Stimulated activated CD4-positive, alpha-beta T cell treated with anti-CD3 and anti-CD28 coated beads, Interleukin-1b, Interleukin-23, amount 100 ng/mL, for 1 hour (primary cell): ENCODE results near the gene ZFP92.

Source experiments
- DNase-seq, 2 donors: peaks; one replicate each; pipeline ENCODE4 v3.0.0-alpha.2; 2020; ENCODE audit warnings: low read depth in 2 of 2

ZFP92 gene

GRCh38 chrX:153408871-153409351, 2.4 kb upstream of the ZFP92 start:
- no peak for DNase-seq

DNA sequence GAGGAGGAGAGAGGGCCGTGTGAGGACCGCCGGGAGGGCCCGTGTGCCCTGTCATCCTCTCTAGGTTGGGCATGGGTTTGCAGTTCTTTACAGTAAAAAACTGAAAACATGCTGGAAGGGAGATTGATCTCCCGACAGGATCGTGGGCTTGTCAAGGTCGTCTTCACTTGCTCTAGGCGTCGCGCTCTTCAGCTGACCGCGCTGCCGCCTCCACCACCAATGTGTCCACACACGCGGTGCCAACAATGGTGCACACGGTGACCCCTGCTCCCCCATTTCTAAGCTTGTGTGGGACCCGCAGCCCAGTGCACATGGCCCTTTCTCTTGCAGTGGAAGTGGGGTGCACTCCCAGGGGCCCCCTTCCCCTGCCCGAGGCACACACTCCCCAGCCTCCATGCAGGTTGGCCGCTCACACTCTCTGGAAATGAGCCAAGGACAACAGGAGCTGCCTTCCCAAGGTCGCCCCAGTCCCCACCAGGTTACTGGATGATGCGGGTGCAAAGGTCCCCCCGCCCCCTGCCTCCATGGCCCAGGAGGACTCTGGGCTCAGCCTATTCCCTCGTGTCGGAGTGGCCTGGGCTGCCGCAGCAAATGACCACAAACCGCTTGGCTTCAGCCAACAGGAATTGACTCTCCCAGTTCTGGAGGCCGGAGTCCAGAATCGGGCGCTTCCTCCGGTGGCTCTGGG, 1.7 kb upstream of the ZFP92 start:
- no peak for DNase-seq

DNA sequence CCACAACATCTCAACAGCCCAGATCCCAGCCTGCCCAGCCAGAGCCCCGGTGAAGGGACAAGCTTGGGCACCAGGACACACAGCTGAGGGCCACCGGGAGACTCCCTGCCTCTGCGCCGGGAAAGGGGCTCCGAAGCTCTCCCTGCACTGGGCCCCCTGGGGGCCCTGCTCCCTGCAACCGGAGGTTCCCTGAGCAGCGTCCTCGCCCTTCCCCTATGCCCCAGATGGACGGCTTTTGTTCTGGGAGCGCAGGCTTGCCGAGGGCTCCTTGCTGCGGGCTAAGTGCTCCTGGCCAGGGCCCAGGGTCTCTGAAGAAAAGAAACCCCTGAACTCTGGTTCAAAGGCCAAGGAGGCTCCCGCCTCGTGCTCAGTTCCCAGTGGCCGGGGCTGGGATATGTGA, 899 bp upstream of the ZFP92 start:
- no peak for DNase-seq

DNA sequence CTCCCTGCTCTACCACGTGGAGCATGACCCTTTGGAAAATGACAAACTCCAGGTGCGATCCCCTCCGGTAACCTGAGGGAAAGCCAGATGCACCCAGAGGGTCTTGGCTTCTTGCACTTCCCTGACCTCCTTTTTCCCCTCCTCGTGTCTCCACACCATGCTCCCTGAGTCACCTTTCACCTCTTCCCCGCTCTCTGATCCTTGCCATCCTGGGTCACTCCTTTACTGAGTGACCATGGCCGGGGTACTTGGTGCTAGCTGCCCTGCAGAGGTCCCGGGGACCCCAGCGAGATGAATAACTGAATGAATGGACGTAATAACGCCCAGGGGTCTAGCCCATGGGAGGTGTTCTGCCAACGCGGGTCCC, 401 bp upstream of the ZFP92 start:
- DNase-seq: no peak

DNA sequence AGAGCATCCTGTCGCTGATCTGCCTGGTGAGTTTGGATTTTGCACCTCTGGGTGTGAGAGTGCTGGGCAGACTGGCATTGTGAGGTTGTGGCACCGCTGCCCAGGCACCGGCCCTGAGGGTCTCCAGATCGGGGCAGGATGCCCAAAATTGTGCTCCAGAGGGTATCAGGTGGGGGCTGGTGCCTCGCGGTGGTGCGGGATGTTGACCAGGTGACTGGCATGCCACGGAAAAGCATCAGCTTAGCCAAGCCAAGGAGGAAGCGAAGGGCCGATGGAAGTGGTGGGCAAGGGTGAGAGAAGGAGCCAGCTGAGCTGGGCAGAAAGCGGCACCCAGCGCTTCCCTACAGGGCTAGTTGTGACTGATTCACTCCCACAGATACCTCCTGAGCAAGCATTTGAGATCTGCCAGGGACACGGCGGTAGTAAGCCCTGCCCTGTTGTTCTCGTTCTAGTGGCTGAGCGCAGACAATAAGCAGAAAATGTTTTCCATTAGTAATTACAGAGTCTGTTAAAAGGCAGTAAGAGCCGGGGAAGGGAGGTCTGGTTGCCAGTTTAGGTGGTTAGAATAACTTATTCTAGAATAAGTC, 809 bp downstream of the ZFP92 start:
- no peak for DNase-seq

DNA sequence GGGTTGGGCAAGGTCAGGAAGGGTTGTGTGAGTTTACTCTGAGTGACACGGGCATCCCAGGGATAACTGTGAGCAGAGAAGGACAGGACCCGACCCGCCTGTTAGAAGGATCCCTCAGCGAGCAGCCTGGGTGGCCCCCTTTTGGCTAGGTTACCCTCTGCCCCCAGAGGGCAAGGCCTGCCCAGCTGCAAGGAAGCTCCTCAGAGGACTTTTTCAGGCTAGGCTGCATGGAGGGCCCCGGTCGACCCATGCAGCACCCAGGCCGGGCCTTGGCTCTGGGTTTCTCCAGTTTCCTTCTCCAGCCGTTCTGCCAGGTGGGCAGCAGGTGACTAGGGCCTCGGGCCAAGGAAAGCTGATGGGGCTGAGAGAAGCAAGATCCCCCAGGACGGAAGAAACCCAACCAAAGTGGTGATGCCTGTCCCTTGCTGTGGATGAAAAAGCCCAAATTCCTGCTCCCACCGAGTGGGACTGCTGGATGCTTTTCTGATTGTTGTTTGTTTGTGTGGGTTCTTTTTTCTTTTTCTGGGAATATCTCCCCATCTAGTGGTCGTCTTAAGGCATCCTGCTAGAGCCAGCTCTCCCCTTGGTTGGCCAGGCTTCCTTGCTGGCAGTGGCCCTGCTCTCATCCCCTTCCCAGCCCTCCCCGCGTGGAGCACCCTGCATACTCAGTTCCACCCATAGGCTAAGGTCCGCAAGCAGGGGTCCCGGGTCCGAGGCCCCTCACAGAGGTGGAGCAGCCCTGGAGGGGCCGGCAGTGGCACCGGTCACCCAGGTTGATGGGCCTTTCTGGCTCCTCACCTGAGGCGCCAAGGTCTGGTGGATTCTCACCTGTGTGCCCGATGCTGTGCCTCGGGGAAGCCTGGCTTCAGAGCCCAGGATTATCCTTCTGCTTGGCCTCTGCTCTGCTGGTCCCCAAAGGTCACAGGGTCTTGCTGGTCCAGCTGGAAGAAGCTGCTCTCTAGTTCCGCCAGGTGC, 1.8 kb downstream of the ZFP92 start:
- no peak for DNase-seq

DNA sequence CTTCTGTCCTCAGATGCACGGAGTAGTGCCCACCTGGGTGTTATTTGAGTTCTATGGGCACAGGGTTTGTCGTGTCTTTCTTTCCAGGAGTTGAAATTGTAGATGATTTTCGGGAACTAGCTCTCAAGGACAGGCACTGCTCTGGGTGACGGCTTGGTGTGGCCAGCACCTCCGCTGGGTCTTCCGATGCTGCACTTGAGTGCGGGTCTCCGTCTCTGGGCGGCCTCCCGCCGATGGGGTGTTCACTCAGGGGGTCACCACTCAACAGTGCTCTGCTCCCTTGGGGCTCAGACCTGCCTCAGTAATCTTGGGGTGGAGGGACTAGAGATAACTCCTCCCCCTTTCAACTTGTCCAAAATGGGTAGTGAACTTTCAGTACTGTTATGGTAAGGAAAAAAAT, 2.5 kb downstream of the ZFP92 start:
- DNase-seq: no peak

DNA sequence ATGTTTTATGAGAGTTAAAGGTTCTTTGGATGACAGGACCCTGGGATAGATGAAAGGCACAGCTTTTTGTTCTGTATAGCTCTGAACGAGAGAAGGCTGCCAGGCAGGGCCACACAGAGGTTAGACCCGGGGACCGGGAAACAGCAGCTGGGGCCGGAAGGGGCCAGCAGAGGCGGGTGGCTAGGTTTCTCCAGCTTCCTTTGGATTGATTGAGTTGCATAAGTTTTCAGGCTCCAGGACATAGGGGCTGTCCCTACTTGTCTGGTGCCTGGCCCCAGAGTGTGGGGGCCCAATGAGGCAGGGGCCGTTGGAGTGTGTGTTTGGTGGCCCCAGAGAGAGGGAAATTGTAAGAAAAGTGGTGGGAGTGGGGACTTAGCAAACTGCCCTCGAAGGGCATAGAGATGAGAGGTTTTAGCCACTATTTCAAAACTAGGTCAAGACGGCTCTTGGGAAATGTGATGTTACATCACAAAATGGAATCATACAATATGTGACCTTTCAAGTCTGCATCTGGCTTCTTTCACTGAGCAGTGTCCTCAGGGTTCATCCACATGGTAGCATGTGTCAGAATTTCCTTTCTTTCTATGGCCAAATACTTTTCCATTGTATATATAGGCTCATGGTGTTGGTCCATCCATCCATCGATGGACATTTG, 3.7 kb downstream of the ZFP92 start:
- DNase-seq: no peak

DNA sequence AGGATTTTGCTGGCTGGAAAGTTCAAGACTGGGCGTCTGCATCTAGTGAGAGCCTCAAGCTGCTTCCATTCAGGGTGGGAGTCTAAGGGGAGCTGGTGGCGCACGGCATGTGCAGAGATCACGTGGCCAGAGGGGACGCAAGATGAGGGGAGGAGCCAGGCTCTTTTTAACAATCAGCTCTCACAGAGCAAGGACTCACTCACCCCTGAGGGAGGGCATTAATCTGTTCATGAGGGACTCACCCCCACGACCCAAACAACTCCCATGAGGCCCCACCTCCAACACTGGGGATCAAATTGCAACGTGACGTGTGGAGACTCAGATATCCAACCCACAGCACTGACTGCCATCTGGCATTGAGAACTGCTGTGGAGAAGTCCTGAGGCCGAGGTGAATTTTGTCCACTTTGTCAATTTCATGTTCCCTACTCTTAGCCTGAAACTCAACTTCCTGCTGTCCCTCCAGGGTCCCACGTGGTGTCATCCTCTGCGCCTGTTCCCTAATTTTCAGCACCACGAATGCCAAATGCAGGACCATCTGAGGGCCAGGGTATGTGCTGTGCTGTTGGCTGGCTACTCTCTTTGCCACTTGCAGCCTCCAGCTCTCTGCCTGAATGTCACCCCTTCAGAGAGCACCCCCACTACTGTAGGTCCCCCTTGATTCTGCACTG, 5.6 kb downstream of the ZFP92 start:
- DNase-seq: no peak

DNA sequence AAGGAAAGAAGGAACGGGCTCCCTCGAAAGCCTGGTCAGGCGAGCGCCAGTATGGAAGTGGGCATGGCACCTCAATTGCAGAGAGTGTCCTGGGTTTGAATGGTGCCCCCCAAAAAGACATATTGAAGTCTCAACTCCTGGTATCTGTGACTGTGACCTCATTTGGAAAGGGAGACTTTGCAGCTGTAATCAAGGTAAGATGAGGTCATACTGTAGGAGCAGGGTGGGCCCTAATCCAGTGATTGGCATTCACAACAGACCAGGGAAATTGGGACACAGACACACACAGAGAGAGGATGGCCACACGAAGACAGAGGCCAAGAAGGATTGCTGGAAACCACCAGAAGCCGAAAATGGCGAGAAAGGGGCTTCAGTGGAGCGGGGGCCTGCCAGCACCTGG, 6.4 kb downstream of the ZFP92 start:
- DNase-seq: no peak

GRCh38 chrX:153420851-153421599, 9.8 kb downstream of the ZFP92 start:
- DNase-seq: no peak

DNA sequence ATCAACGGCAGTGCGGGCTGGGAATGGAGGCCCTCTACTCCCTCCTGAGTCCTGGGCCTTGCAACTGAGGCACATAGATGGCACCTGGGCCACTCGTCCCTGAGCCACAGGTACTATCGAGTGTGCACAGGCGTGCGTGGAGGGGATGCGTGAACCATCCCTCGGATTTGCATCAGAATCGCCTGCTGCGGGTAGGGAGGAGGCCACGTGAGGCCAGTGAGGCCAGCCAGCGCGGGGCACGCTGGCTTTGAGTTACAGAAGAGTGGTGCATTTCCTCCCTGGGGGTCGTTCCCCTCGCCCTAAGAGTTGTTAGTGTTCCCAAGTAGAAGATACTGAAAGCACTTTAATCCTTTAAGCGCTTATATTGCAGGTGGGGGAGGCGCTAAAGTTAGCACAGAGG, 10.6 kb downstream of the ZFP92 start:
- DNase-seq: no peak

GRCh38 chrX:153423652-153424051, 12.4 kb downstream of the ZFP92 start:
- DNase-seq: no peak

DNA sequence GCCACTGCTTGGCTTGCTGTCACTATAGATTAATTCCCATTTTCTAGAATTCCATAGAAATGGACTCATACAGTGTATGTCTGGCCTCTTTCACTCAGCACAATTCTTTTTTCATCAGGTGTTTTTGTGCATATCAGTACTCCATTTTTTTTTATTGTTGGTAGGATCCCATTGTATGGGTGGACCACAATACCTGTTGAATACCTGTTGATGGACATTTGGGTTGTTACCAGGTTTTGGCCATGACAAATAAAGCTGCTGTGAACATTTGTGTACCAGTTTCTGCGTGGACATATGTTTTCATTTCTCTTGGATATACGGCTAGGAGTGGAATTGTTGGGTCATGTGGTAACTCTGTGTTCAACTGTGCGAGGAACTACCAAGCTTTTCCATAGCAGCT, 14.9 kb downstream of the ZFP92 start:
- no peak for DNase-seq

GRCh38 chrX:153430796-153431195, 19.5 kb downstream of the ZFP92 start:
- no peak for DNase-seq

- no peak for DNase-seq
Observed at GRCh38 chrX:153433161-153433680, 21.9 kb downstream of the ZFP92 start.

DNA sequence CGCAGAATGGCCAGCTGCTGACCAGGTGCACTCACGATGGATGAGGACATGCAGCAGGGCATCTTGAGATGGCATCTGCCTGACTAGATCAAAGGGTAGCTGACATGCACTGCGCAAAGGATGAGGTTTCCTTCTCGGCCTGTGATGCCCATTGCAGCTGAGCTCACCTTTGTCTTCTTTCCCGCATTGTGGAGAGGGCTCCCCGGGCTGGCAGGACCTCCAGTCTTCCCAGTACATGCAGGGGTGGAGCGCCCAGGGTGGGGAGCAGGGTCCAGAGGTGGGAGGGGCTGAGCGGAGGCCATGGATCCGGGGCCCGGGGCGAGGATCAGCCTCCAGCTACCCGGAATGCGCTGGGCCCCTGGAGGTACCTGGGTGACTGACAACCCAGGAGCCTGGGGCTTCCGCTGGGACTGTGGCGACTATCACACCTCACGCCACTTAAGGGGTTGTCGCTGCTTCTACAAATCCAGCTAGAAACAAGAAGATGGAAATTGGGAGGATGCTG, 22.6 kb downstream of the ZFP92 start:
- no peak for DNase-seq

- no peak for DNase-seq
Observed at GRCh38 chrX:153434801-153435200, 23.5 kb downstream of the ZFP92 start.

DNA sequence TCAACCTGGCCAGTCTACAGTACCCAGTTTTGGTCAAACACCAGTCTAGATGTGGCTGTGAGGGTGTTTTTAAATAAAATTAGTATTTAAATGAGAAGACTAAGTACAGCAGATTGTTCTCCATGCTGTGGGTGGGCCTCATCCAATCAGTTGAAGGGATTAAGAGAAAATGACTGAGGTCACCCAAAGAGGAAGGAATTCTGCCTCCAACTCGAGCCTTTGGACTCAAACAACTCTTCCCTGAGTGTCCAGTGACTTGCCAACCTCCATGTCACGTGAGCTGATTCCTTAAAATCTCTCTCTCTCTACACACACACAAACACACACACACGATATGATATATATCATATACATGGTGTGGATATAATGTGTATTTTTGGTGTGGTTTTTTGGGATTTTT, 24.6 kb downstream of the ZFP92 start:
- no peak for DNase-seq

DNA sequence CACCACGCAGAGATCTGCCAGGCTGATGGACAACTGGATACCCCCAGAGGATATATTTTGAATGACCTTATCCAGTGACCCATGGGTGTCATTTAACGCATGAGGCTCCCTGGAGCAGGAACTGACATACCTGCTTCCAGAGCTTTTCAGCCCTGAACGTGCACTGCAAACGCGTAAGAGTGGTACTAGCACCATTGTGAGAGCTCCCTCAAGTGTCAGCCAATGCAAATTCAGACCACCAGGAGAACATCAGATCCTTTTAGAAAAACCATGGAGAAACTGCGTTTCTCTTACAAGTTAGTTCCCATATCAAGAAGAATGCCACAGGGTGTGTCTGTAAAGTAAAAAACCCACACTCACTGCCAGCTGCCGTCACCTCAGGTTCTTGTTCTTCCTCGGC, 27.3 kb downstream of the ZFP92 start:
- no peak for DNase-seq
